Esophagus muscularis mucosa (tissue), 4 donors: Measurements from ENCODE around the gene CT55. TPM values are rescaled to one million over a fixed set of nuclear protein-coding genes. Genes with fewer than 3 reads are reported as not detected.
"Not testable (repeated sequence)": the region's sequence is repeated elsewhere in the genome, so short reads cannot be mapped to it uniquely, and the experiment has no call there.

ENCODE experiments used
- DNase-seq: peaks from one replicate; pipeline ENCODE4 v3.0.0-alpha.2; 2017; ENCODE audit errors: extremely low spot score
- H3K27ac ChIP-seq, 4 donors: fragments of 200-600 bp; sonication (generic); replicated peaks in 1 of 4; 1 replicate in 3 of 4; 2 replicates in 1 of 4; pipeline ENCODE4 v1.5.1; 2016 to 2019; ENCODE audit warnings: mild to moderate bottlenecking in 1 of 4
- H3K27me3 ChIP-seq, 4 donors: fragments of 200-600 bp; sonication (generic); one replicate each; pipeline versions ENCODE4 v1.5.1 to v1.6.0; 2016 to 2019
- H3K36me3 ChIP-seq, 4 donors: fragments of 200-600 bp; sonication (generic); one replicate each; pipeline ENCODE4 v1.5.1; 2016 to 2019
- H3K4me1 ChIP-seq, 4 donors: fragments of 200-600 bp; sonication (generic); one replicate each; pipeline ENCODE4 v1.5.1; 2016 to 2019
- H3K4me3 ChIP-seq, 4 donors: fragments of 200-600 bp; sonication (generic); 1 replicate in 2 of 4; 2 replicates in 2 of 4; pipeline ENCODE4 v1.5.1; 2016 to 2019; ENCODE audit warnings: mild to moderate bottlenecking in 4 of 4, moderate library complexity in 1 of 4
- H3K9me3 ChIP-seq, 4 donors: fragments of 200-600 bp; sonication (generic); 1 replicate in 3 of 4; 2 replicates in 1 of 4; pipeline ENCODE4 v1.5.1; 2016 to 2019
- CTCF ChIP-seq, 3 experiments: fragments of 200-600 bp in 2 of 3; fragments of 450-650 bp in 1 of 3; sonication (generic) in 2 of 3; IDR thresholded peaks; one replicate each; pipeline ENCODE4 v1.5.1; 2017 to 2019; ENCODE audit warnings: antibody characterized with exemption in 3 of 3, mild to moderate bottlenecking in 2 of 3, moderate library complexity in 1 of 3
- EP300 ChIP-seq: sonication (generic); formaldehyde crosslinking; IDR thresholded peaks from one replicate; pipeline ENCODE4 v1.6.1; 2017; ENCODE audit warnings: antibody characterized with exemption
- POLR2A ChIP-seq: fragments of 450-650 bp; IDR thresholded peaks from one replicate; pipeline ENCODE4 v1.6.1; 2017; ENCODE audit warnings: antibody characterized with exemption, moderate library complexity, mild to moderate bottlenecking, low read depth
- POLR2AphosphoS5 ChIP-seq, 2 donors: sonication (generic); formaldehyde crosslinking; IDR thresholded peaks; one replicate each; pipeline ENCODE4 v1.6.1; 2017; ENCODE audit warnings: antibody characterized with exemption in 2 of 2
- WGBS: methylation state at CpG from one replicate; pipeline ENCODE4 v1.1.5; 2018; 5-methylcytosine and 5-hydroxymethylcytosine counted together
- intact Hi-C: fragments of 100-400 bp; cut with DNase I; formaldehyde crosslinking; loops from one replicate; pipeline ENCODE4 v1.15.1; 2023
- total RNA-seq, 4 donors: library from RNA; depleted of rRNA; stranded (reverse); fragments of >200 nt; gene quantifications; one replicate each; pipeline versions ENCODE4 v1.1.0 to v1.2.1, GENCODE V29; 2016

The CT55 gene
- total RNA-seq, 4 donors from 2014 or later: not detected

GRCh38 chrX:135168486-135168885 lies 2.7 kb downstream of the CT55 start:
- Histone ChIP-seq H3K4me1 (no peaks in the 10 kb centered on the region), H3K36me3 (no peaks in the 10 kb centered on the region), H3K27ac (no peak overlapping the region), H3K27me3 (no peaks in the 10 kb centered on the region), H3K4me3 (no peak overlapping the region), H3K9me3 (no peaks in the 10 kb centered on the region)
- intact Hi-C loops: no loop called here
- no peak for TF ChIP-seq POLR2A
- no peak for TF ChIP-seq POLR2AphosphoS5 (IDR thresholded peaks at IDR 0.05)
- TF ChIP-seq EP300: no peak
- TF ChIP-seq CTCF (IDR thresholded peaks at IDR 0.05): no peak
- no peak for DNase-seq
- 53% methylated on average over 3 of the region's 3 CpGs for WGBS

GRCh38 chrX:135154688-135155087 lies 16.5 kb downstream of the CT55 start:
- H3K36me3 ChIP-seq, H3K4me3 ChIP-seq, H3K4me1 ChIP-seq, intact Hi-C loops, H3K9me3 ChIP-seq, H3K27me3 ChIP-seq, DNase-seq, H3K27ac ChIP-seq: not testable (repeated sequence)
- WGBS: no CpG with 5 or more reads among the region's 3 CpGs

- DNase-seq, H3K4me3 ChIP-seq, intact Hi-C loops, H3K27ac ChIP-seq, H3K9me3 ChIP-seq, H3K27me3 ChIP-seq, H3K36me3 ChIP-seq, H3K4me1 ChIP-seq: not testable (repeated sequence)
- WGBS: no CpG with 5 or more reads among the region's 6 CpGs
Observed at GRCh38 chrX:135126145-135126544, 45.1 kb downstream of the CT55 start.

- H3K4me1 ChIP-seq, H3K9me3 ChIP-seq, H3K27me3 ChIP-seq, H3K4me3 ChIP-seq, DNase-seq, intact Hi-C loops, H3K36me3 ChIP-seq, H3K27ac ChIP-seq: not testable (repeated sequence)
- no CpG with 5 or more reads among the region's 1 CpG for WGBS
Observed at GRCh38 chrX:135120056-135120576, 51.1 kb downstream of the CT55 start, which contains the start of gene ETDB. Gene ETDB (minus strand): TSS chrX:135120526. CDS start chrX:135119261, 1,265 bp downstream.

GRCh38 chrX:135116064-135116463 lies 55.1 kb downstream of the CT55 start:
- H3K27ac ChIP-seq, intact Hi-C loops, H3K9me3 ChIP-seq, H3K4me3 ChIP-seq, DNase-seq, H3K4me1 ChIP-seq, H3K36me3 ChIP-seq, H3K27me3 ChIP-seq: not testable (repeated sequence)
- WGBS: 70% methylated on average over 1 of the region's 2 CpGs

- no peaks in the 10 kb centered on the region for H3K36me3 ChIP-seq
- TF ChIP-seq POLR2AphosphoS5 (IDR thresholded peaks at IDR 0.05): no peak
- TF ChIP-seq CTCF (IDR thresholded peaks at IDR 0.05): no peak
- TF ChIP-seq EP300: no peak
- TF ChIP-seq POLR2A: no peak
- intact Hi-C loops: no loop called here
- no peak overlapping the region for H3K4me3 ChIP-seq
- no peaks in the 10 kb centered on the region for H3K4me1 ChIP-seq
- H3K9me3 ChIP-seq: no peaks in the 10 kb centered on the region
- H3K27me3 ChIP-seq: peaks cover 0 to 8% (median 0%) of the 10 kb centered on the region in 4 donors
- 62% methylated on average over 2 of the region's 2 CpGs for WGBS
- DNase-seq: no peak
- H3K27ac ChIP-seq: no peak overlapping the region
Observed at GRCh38 chrX:135114392-135114791, 56.8 kb downstream of the CT55 start.

GRCh38 chrX:135112743-135113142 lies 58.5 kb downstream of the CT55 start:
- WGBS: 67% methylated on average over 1 of the region's 1 CpG
- TF ChIP-seq POLR2A (no peak), CTCF (IDR thresholded peaks at IDR 0.05) (no peak), EP300 (no peak), POLR2AphosphoS5 (IDR thresholded peaks at IDR 0.05) (no peak)
- Histone ChIP-seq H3K27ac (no peak overlapping the region), H3K36me3 (no peaks in the 10 kb centered on the region), H3K27me3 (peaks cover 0 to 8% (median 0%) of the 10 kb centered on the region in 4 donors), H3K4me1 (no peaks in the 10 kb centered on the region), H3K4me3 (no peak overlapping the region), H3K9me3 (no peaks in the 10 kb centered on the region)
- DNase-seq: no peak
- intact Hi-C loops: no loop called here
